ENCODE measurements around the gene ACAP2. TPM values are rescaled to one million over a fixed set of nuclear protein-coding genes. Genes with fewer than 3 reads are reported as not detected.
"Not testable (repeated sequence)": the region's sequence is repeated elsewhere in the genome, so short reads cannot be mapped to it uniquely, and the experiment has no call there.

ACAP2 gene, protein sequence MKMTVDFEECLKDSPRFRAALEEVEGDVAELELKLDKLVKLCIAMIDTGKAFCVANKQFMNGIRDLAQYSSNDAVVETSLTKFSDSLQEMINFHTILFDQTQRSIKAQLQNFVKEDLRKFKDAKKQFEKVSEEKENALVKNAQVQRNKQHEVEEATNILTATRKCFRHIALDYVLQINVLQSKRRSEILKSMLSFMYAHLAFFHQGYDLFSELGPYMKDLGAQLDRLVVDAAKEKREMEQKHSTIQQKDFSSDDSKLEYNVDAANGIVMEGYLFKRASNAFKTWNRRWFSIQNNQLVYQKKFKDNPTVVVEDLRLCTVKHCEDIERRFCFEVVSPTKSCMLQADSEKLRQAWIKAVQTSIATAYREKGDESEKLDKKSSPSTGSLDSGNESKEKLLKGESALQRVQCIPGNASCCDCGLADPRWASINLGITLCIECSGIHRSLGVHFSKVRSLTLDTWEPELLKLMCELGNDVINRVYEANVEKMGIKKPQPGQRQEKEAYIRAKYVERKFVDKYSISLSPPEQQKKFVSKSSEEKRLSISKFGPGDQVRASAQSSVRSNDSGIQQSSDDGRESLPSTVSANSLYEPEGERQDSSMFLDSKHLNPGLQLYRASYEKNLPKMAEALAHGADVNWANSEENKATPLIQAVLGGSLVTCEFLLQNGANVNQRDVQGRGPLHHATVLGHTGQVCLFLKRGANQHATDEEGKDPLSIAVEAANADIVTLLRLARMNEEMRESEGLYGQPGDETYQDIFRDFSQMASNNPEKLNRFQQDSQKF
- 10 to 100 TPM; 52.9 to 62.0 (median 56.2) TPM for total RNA-seq

DNA sequence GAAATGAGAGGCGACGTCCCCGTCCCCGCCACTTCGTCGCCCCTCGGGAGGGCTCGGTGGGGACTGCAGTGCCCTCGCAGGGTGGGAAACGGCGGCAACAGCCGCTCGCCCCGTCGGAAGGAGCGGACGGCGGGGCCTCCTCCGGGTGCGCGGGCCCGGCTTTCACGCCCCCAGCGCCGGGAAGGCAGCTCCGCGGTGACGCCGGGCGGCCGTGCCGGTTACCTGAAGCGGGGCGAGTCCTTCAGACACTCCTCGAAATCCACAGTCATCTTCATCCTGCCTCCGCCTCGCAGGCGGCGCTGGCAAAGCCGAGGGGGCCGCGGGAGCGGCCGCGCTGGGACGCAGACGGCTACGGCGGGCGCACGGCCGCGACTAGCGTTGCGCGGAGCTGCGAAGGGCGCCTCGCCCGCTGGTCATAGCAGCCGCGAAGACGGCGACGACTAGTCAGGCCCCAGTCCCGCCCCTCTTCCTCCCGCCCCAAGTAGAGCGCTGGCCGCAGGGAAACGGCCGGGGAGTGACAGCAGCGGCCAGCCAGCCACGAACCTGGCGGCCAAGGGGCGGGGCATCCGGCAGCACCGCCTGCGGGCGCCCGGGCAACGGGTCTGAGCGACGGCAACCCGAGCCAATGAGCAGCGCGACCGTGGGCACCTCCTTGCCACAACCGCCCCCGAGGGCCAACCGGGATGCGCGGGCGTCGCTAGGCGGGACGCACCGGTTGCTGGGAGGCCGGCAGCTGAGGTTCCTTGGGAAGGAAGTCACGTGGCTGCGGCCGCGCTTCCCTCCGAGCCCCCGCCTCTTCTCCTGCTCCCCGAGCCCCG lies at the start of gene ACAP2:
Gene ACAP2 (minus strand): TSS at position 448 of the 818 bp plus-strand sequence. CDS start 173 bp downstream, at position 275.
- 1 to 2% methylated on average over 42 to 71 of the region's 106 CpGs for WGBS, 2 donors
- peak; percentile 100 for DNase-seq (ENCODE audit: low spot score in 2 of 2)
- intact Hi-C loops (cut with DNase I; ENCODE audit: low total_unique reads), result no loop called here
- TF ChIP-seq, protein P1, sequence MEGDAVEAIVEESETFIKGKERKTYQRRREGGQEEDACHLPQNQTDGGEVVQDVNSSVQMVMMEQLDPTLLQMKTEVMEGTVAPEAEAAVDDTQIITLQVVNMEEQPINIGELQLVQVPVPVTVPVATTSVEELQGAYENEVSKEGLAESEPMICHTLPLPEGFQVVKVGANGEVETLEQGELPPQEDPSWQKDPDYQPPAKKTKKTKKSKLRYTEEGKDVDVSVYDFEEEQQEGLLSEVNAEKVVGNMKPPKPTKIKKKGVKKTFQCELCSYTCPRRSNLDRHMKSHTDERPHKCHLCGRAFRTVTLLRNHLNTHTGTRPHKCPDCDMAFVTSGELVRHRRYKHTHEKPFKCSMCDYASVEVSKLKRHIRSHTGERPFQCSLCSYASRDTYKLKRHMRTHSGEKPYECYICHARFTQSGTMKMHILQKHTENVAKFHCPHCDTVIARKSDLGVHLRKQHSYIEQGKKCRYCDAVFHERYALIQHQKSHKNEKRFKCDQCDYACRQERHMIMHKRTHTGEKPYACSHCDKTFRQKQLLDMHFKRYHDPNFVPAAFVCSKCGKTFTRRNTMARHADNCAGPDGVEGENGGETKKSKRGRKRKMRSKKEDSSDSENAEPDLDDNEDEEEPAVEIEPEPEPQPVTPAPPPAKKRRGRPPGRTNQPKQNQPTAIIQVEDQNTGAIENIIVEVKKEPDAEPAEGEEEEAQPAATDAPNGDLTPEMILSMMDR (IDR thresholded peaks at IDR 0.05), result no peak
- peak in 1 of 2 donors; percentile 90 for TF ChIP-seq POLR2A (IDR thresholded peaks at IDR 0.05)
- H3K4me3 ChIP-seq (ENCODE audit: low read depth, poor library complexity, severe bottlenecking), result peak within 1 kb of the TSS; percentile 83

GRCh38 chr3:195475614-195476013 lies 32.8 kb upstream of the ACAP2 start:
- no peak for DNase-seq (ENCODE audit: low spot score in 2 of 2)
- intact Hi-C loops (cut with DNase I; ENCODE audit: low total_unique reads), result no loop called here
- WGBS, 2 donors, result 89 to 91% methylated on average over 3 of the region's 3 CpGs
- TF ChIP-seq POLR2A (IDR thresholded peaks at IDR 0.05), result no peak
- TF ChIP-seq, protein P1 (IDR thresholded peaks at IDR 0.05), result no peak
- H3K4me3 ChIP-seq (ENCODE audit: low read depth, poor library complexity, severe bottlenecking), result no peak overlapping the region

DNA sequence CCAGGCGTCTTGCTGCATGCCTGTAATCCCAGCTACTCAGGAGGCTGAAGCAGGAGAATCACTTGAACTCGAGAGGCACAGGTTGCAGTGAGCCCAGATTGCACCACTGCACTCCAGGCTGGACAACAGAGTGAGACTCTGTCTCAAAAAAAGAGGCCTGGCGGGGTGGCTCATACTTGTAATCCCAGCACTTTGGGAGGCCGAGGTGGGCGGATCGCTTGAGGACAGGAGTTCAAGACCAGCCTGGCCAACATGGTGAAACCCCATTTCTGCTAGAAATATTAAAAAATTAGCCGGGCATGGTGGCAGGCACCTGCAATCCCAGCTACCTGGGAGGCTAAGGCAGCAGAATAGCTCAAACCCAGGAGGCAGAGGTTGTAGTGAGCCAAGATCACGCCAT lies 32.3 kb upstream of the ACAP2 start:
- intact Hi-C loops (cut with DNase I; ENCODE audit: low total_unique reads); H3K4me3 ChIP-seq (ENCODE audit: low read depth, poor library complexity, severe bottlenecking): not testable (repeated sequence)
- peak; percentile 1 to 62 for DNase-seq (ENCODE audit: low spot score in 2 of 2)
- WGBS, 2 donors, result 83 to 94% methylated on average over 8 of the region's 8 CpGs

DNA sequence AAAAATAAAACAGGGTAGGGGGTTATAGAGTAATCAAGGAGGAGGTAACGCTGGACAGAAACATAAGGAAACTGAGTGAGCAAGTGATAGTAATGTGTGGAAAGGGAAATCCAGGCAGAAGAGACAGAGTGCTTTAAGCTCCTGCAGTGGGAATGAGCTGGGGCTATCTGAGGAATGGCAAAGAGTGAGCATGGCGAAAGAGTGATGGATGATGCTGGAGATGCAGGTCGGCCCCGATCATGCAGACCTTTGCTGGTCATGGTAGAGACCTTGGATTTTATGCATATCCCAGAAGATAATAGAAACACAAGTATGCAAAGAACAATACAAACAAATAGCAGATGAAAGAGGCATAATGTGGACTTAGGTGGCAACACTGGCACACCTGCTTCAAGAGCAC lies 26.0 kb upstream of the ACAP2 start:
- 92 to 94% methylated on average over 4 of the region's 4 CpGs for WGBS, 2 donors
- intact Hi-C loops (cut with DNase I; ENCODE audit: low total_unique reads), result no loop called here
- peak; percentile 2 to 23 for DNase-seq (ENCODE audit: low spot score in 2 of 2)
- H3K4me3 ChIP-seq (ENCODE audit: low read depth, poor library complexity, severe bottlenecking), result no peak overlapping the region
- TF ChIP-seq, protein P1 (IDR thresholded peaks at IDR 0.05), result no peak
- no peak for TF ChIP-seq POLR2A (IDR thresholded peaks at IDR 0.05)

GRCh38 chr3:195468391-195468776 lies 25.6 kb upstream of the ACAP2 start:
- TF ChIP-seq POLR2A (IDR thresholded peaks at IDR 0.05), result no peak
- TF ChIP-seq, protein P1 (IDR thresholded peaks at IDR 0.05), result no peak
- WGBS, 2 donors, result 39 to 57% methylated on average over 4 of the region's 4 CpGs
- no peak for DNase-seq (ENCODE audit: low spot score in 2 of 2)
- no peak overlapping the region for H3K4me3 ChIP-seq (ENCODE audit: low read depth, poor library complexity, severe bottlenecking)
- intact Hi-C loops (cut with DNase I; ENCODE audit: low total_unique reads), result no loop called here
